Activated B cell treated with CpG ODN at 0.5 μM for 24 hours (primary cell): ENCODE measurements around the gene DCP2. TPM values are rescaled to one million over a fixed set of nuclear protein-coding genes. Genes with fewer than 3 reads are reported as not detected.

Experiments used
- ATAC-seq: fragments of 200-7000 bp; cut with Tn5 transposase; one replicate; pipeline ENCODE4 v1.10.0; 2021; ENCODE audit warnings: low read depth, mild to moderate bottlenecking, moderate library complexity
- CTCF ChIA-PET: fragments of 350-600 bp; sonication (Branson Sonifier 250); formaldehyde crosslinking; loops from one replicate; lab custom pipeline; 2021; ENCODE audit warnings: antibody characterized with exemption; lab: Charles Lee
- POLR2A ChIA-PET: fragments of 350-600 bp; sonication (Branson Sonifier 250); formaldehyde crosslinking; loops from one replicate; lab custom pipeline; 2021; ENCODE audit warnings: antibody characterized with exemption; lab: Charles Lee
- DNase-seq: peaks from one replicate; pipeline ENCODE4 v3.0.0; 2022
- H3K27ac Mint-ChIP-seq: one replicate; pipeline ENCODE4 v1.8.0; 2020; ENCODE audit warnings: mixed read lengths
- H3K27me3 Mint-ChIP-seq: one replicate; pipeline ENCODE4 v1.8.0; 2021; ENCODE audit warnings: mixed read lengths
- H3K36me3 Mint-ChIP-seq: one replicate; pipeline ENCODE4 v1.8.0; 2021; ENCODE audit warnings: low read depth, mixed read lengths
- H3K4me1 Mint-ChIP-seq: one replicate; pipeline ENCODE4 v1.8.0; 2021; ENCODE audit warnings: mixed read lengths
- H3K4me3 Mint-ChIP-seq: one replicate; pipeline ENCODE4 v1.8.0; 2020; ENCODE audit warnings: mild to moderate bottlenecking, mixed read lengths
- H3K9me3 Mint-ChIP-seq: one replicate; pipeline ENCODE4 v1.8.0; 2020; ENCODE audit warnings: mixed read lengths
- intact Hi-C: fragments of 100-400 bp; cut with micrococcal nuclease; formaldehyde crosslinking; loops from one replicate; pipeline ENCODE4 v1.15.1; 2024
- total RNA-seq: library from RNA; stranded (reverse); gene quantifications from 2 replicates; pipeline ENCODE4 v1.2.3, GENCODE V29; 2022
- TF ChIP-seq, protein P1 (sequence below): fragments of 200-600 bp; IDR thresholded peaks from one replicate; pipeline ENCODE4 v1.8.0; 2022; ENCODE audit warnings: antibody characterized with exemption, mild to moderate bottlenecking

The DCP2 gene
- total RNA-seq, 1 donor from 2014 or later, result 56.0 TPM

- H3K27ac Mint-ChIP-seq, result no peak overlapping the region
- intact Hi-C loops, result no loop called here
- TF ChIP-seq, protein P1, sequence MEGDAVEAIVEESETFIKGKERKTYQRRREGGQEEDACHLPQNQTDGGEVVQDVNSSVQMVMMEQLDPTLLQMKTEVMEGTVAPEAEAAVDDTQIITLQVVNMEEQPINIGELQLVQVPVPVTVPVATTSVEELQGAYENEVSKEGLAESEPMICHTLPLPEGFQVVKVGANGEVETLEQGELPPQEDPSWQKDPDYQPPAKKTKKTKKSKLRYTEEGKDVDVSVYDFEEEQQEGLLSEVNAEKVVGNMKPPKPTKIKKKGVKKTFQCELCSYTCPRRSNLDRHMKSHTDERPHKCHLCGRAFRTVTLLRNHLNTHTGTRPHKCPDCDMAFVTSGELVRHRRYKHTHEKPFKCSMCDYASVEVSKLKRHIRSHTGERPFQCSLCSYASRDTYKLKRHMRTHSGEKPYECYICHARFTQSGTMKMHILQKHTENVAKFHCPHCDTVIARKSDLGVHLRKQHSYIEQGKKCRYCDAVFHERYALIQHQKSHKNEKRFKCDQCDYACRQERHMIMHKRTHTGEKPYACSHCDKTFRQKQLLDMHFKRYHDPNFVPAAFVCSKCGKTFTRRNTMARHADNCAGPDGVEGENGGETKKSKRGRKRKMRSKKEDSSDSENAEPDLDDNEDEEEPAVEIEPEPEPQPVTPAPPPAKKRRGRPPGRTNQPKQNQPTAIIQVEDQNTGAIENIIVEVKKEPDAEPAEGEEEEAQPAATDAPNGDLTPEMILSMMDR, result no peak
Measured at GRCh38 chr5:113025596-113025995, 49.0 kb downstream of the DCP2 start.

DNA sequence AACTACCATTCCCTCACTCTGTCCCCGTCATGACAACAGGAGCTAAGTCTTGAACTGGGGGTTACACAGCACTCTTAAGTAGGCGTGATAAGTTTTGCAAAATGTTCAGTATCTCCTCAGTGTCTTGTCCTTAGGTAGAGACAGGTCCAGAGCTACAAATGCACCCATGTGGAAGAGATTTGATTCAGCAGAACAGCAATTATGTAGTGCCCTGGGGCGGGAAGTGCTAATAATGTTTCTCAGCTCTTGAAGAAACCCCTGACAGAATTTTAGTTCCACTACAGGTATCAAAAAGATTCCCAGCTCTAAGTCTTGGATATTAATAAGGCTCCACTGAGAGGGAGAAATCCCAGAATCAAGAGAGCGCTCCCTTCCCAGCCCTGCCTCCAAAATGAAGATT, 49.6 kb downstream of the DCP2 start:
- ChIA-PET POLR2A (no interaction called here), CTCF (no interaction called here)
- DNase-seq (no peak), ATAC-seq (no peak)
- Mint-ChIP-seq H3K36me3 (peaks cover 25% of the 10 kb centered on the region), H3K27ac (no peak overlapping the region), H3K27me3 (no peaks in the 10 kb centered on the region), H3K4me1 (peaks cover 22% of the 10 kb centered on the region), H3K9me3 (no peaks in the 10 kb centered on the region), H3K4me3 (no peak overlapping the region)
- TF ChIP-seq, protein P1, result no peak
- intact Hi-C loops, result no loop called here

More at GRCh38 chr5:113025596-113025995, 49.0 kb downstream of the DCP2 start:
- no peaks in the 10 kb centered on the region for H3K27me3 Mint-ChIP-seq
- CTCF ChIA-PET, result no interaction called here
- H3K4me1 Mint-ChIP-seq, result peaks cover 25% of the 10 kb centered on the region
- peaks cover 25% of the 10 kb centered on the region for H3K36me3 Mint-ChIP-seq
- no peaks in the 10 kb centered on the region for H3K9me3 Mint-ChIP-seq
- ATAC-seq (no peak), DNase-seq (no peak)
- POLR2A ChIA-PET, result interaction anchor here (0.6 kb wide), 1 partner anchor 20 kb away, joined by 3 read pairs; no protein-coding TSS in a partner anchor
- H3K4me3 Mint-ChIP-seq, result no peak overlapping the region

DNA sequence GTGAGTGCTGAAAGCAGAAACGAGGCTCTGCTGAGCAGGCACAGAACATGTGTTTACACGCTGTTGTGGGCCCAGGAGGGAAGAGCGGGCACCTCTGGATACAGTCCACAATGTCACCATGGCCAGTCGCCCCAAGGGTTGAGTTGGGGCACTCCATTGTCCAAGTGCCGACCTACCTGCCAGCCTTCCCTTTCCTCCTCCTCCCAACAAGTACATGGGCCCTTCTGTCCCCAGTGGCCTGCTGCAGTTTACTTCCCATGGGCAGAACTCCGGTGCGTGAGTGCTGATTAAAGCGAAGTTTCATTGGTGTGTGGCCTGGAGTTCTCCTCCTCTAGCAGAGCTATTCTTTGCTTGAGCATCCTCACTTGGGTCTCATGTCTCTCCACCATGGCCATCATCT, 50.4 kb downstream of the DCP2 start:
- TF ChIP-seq, protein P1, result no peak
- H3K9me3 Mint-ChIP-seq, result no peaks in the 10 kb centered on the region
- ChIA-PET CTCF (no interaction called here), POLR2A (no interaction called here)
- H3K4me1 Mint-ChIP-seq, result peaks cover 15% of the 10 kb centered on the region
- intact Hi-C loops, result no loop called here
- peaks cover 23% of the 10 kb centered on the region for H3K36me3 Mint-ChIP-seq
- H3K27me3 Mint-ChIP-seq, result no peaks in the 10 kb centered on the region
- no peak overlapping the region for H3K4me3 Mint-ChIP-seq
- no peak overlapping the region for H3K27ac Mint-ChIP-seq
- ATAC-seq (no peak), DNase-seq (no peak)

- no peak overlapping the region for H3K27ac Mint-ChIP-seq
- CTCF ChIA-PET, result no interaction called here
- intact Hi-C loops, result no loop called here
- ATAC-seq (no peak), DNase-seq (no peak)
- H3K9me3 Mint-ChIP-seq, result no peaks in the 10 kb centered on the region
- no peak overlapping the region for H3K4me3 Mint-ChIP-seq
- POLR2A ChIA-PET, result no interaction called here
- TF ChIP-seq, protein P1, result no peak
- no peaks in the 10 kb centered on the region for H3K27me3 Mint-ChIP-seq
- peaks cover 11% of the 10 kb centered on the region for H3K4me1 Mint-ChIP-seq
- peaks cover 23% of the 10 kb centered on the region for H3K36me3 Mint-ChIP-seq
Measured at GRCh38 chr5:113027431-113027830, 50.8 kb downstream of the DCP2 start.

GRCh38 chr5:113029614-113030013, 53.0 kb downstream of the DCP2 start:
- Mint-ChIP-seq H3K27ac (no peak overlapping the region), H3K27me3 (no peaks in the 10 kb centered on the region), H3K9me3 (no peaks in the 10 kb centered on the region), H3K4me3 (no peak overlapping the region), H3K36me3 (peaks cover 16% of the 10 kb centered on the region), H3K4me1 (no peaks in the 10 kb centered on the region)
- ATAC-seq (no peak), DNase-seq (no peak)
- CTCF ChIA-PET, result no interaction called here
- TF ChIP-seq, protein P1, result no peak
- intact Hi-C loops, result no loop called here
- POLR2A ChIA-PET, result no interaction called here
